WERI-Rb-1 (cell line): ENCODE results near the gene MAN2A2.
"Not testable (repeated sequence)": the region's sequence is repeated elsewhere in the genome, so short reads cannot be mapped to it uniquely, and the experiment has no call there.

Experiments used
- DNase-seq: peaks from one replicate; pipeline ENCODE4 v3.0.0-alpha.2; 2020
- H3K27ac ChIP-seq: fragments of 250-450 bp; sonication (Bioruptor Pico); 2 replicates; pipeline ENCODE4 v1.5.1; 2020; ENCODE audit warnings: mild to moderate bottlenecking, moderate library complexity
- H3K27me3 ChIP-seq: fragments of 250-450 bp; sonication (Bioruptor Pico); 2 replicates; pipeline ENCODE4 v1.5.1; 2021; ENCODE audit warnings: mild to moderate bottlenecking, low read depth, moderate library complexity; ENCODE audit not compliant: insufficient read depth, severe bottlenecking
- H3K36me3 ChIP-seq: fragments of 250-450 bp; sonication (Bioruptor Pico); 2 replicates; pipeline ENCODE4 v1.5.1; 2020; ENCODE audit warnings: mild to moderate bottlenecking, moderate library complexity
- H3K4me3 ChIP-seq: 2 replicates; pipeline ENCODE4 v1.5.1; 2011; ENCODE audit warnings: low read depth, mild to moderate bottlenecking, control low read depth, low read length
- H3K9me3 ChIP-seq: fragments of 250-450 bp; sonication (Bioruptor Pico); 2 replicates; pipeline ENCODE4 v1.5.1; 2021; ENCODE audit warnings: mild to moderate bottlenecking, moderate library complexity; ENCODE audit not compliant: severe bottlenecking
- TF ChIP-seq, protein P1 (sequence below): IDR thresholded peaks from 2 replicates; pipeline ENCODE4 v1.5.1; 2011; ENCODE audit warnings: low read depth, mild to moderate bottlenecking, control low read depth, inconsistent platforms, low read length

MAN2A2 gene

DNA sequence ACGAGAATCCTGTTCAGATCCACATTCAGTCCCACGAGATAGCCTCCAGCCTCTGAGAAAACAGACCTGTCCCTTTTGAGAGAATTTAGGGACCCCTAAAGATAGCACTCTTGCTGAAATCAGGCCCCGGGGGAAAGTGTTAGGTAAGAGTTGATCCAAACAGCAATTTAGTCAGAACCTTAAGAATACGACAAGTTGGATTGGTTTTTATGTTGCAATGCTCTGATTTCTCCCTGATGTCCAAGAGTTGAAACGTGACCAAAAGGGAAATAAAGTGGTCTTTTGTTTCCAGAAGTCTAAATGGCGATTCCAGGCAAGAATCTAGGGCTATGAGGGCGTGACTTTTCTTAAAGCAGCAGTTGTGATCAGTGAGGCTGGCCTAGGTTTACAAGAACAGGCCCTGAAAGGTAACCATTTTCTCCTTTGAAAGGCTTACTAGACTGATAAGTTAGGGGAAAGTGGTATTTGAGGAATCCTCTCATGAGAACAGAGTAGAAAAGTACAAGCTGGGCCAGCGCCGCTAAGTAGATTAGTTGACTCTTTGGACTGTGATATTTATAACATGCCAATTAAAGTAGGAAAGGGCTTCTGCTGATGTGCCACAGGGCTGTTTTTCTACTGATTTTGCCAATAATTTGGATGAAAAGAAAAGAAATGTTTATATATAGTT is 4.9 kb downstream of the MAN2A2 start:
- TF ChIP-seq, protein P1, sequence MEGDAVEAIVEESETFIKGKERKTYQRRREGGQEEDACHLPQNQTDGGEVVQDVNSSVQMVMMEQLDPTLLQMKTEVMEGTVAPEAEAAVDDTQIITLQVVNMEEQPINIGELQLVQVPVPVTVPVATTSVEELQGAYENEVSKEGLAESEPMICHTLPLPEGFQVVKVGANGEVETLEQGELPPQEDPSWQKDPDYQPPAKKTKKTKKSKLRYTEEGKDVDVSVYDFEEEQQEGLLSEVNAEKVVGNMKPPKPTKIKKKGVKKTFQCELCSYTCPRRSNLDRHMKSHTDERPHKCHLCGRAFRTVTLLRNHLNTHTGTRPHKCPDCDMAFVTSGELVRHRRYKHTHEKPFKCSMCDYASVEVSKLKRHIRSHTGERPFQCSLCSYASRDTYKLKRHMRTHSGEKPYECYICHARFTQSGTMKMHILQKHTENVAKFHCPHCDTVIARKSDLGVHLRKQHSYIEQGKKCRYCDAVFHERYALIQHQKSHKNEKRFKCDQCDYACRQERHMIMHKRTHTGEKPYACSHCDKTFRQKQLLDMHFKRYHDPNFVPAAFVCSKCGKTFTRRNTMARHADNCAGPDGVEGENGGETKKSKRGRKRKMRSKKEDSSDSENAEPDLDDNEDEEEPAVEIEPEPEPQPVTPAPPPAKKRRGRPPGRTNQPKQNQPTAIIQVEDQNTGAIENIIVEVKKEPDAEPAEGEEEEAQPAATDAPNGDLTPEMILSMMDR: no peak
- DNase-seq: no peak
- Histone ChIP-seq H3K27ac (no peak overlapping the region), H3K4me3 (no peak overlapping the region), H3K27me3 (peaks cover 41% of the 10 kb centered on the region), H3K36me3 (no peaks in the 10 kb centered on the region), H3K9me3 (no peaks in the 10 kb centered on the region)

DNA sequence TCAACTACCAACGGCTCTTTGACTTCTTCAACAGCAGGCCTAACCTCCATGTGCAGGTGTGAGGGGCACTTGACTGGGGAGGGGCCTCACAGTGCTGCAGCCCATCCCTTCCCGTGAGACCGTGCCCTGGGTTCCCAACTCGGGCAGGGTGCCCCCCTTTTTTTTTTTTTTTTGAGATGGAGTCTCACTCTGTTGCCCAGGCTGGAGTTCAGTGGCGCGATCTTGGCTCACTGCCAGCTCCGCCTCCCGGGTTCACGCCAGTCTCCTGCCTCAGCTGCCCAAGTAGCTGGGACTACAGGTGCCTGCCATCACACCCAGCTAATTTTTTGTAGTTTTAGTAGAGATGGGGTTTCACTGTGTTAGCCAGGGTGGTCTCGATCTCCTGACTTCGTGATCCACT is 6.3 kb downstream of the MAN2A2 start:
- not testable (repeated sequence) for DNase-seq, H3K4me3 ChIP-seq, H3K9me3 ChIP-seq, H3K36me3 ChIP-seq, H3K27ac ChIP-seq
- H3K27me3 ChIP-seq: peaks cover 29% of the 10 kb centered on the region

DNA sequence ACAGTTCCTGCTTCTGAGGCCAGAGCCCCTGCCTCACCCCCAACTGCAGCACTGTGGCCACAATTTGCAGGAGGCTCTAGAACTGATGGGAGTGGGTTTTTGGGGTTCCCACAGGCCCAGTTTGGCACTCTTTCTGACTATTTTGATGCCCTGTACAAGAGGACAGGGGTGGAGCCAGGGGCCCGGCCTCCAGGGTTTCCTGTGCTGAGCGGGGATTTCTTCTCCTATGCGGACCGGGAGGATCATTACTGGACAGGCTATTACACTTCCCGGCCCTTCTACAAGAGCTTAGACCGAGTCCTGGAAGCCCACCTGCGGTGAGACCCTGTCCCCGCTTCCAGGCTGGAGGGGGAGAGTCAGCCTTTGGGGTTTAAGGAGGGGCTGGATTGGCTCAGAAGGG is 6.9 kb downstream of the MAN2A2 start:
- TF ChIP-seq, protein P1: no peak
- H3K27ac ChIP-seq: no peak overlapping the region
- H3K36me3 ChIP-seq: no peaks in the 10 kb centered on the region
- peaks cover 25% of the 10 kb centered on the region for H3K27me3 ChIP-seq
- no peak overlapping the region for H3K4me3 ChIP-seq
- no peaks in the 10 kb centered on the region for H3K9me3 ChIP-seq
- no peak for DNase-seq

DNA sequence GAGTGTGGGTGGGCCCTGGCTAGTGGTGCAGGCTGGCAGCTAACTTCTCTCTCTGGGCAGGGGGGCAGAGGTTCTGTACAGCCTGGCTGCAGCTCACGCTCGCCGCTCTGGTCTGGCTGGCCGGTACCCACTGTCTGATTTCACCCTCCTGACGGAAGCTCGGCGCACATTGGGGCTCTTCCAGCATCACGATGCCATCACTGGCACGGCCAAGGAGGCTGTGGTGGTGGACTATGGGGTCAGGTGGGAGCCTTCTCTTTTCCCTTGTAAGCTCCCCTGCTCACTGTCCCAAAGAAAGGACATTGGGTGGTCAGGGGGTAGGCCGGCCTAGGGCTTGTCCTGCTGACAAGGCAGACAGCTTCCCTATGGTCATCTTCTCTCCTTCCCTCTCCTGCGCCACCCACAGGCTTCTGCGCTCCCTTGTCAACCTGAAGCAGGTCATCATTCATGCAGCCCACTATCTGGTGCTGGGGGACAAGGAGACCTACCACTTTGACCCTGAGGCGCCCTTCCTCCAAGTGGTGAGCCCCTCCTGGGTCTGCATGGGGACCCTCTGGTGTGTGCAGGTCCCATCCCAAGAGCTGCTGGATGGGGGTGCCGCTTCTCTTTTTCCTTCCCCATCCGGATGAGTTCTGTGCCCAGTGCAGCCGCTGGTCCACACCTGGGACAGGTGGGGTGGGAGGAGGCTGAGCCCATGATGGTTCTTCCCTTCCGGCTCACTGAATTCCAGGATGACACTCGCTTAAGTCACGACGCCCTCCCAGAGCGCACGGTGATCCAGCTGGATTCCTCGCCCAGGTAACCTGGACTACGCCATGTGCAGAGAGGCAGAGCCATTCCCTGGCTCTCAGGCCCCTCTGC is 7.6 kb downstream of the MAN2A2 start:
- no peaks in the 10 kb centered on the region for H3K36me3 ChIP-seq
- DNase-seq: no peak

DNA sequence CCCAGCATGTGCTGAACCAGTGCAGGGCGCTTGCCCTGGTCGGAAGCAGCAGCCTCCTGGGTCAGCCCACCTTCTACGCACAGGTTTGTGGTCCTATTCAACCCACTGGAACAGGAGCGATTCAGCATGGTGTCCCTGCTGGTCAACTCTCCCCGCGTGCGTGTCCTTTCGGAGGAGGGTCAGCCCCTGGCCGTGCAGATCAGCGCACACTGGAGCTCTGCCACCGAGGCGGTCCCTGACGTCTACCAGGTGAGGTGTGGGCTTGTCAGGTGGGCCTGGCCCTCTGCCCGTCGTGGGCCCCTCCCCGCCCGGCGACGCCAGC is 8.2 kb downstream of the MAN2A2 start:
- Histone ChIP-seq H3K27ac (no peak overlapping the region), H3K4me3 (no peak overlapping the region), H3K36me3 (no peaks in the 10 kb centered on the region), H3K27me3 (peaks cover 16% of the 10 kb centered on the region), H3K9me3 (no peaks in the 10 kb centered on the region)
- DNase-seq: no peak
- TF ChIP-seq, protein P1: no peak

More for the DNA sequence above, 7.6 kb downstream of the MAN2A2 start:
- no peak overlapping the region for H3K4me3 ChIP-seq
- TF ChIP-seq, protein P1: no peak
- peaks cover 21% of the 10 kb centered on the region for H3K27me3 ChIP-seq
- no peak overlapping the region for H3K27ac ChIP-seq
- H3K9me3 ChIP-seq: no peaks in the 10 kb centered on the region

DNA sequence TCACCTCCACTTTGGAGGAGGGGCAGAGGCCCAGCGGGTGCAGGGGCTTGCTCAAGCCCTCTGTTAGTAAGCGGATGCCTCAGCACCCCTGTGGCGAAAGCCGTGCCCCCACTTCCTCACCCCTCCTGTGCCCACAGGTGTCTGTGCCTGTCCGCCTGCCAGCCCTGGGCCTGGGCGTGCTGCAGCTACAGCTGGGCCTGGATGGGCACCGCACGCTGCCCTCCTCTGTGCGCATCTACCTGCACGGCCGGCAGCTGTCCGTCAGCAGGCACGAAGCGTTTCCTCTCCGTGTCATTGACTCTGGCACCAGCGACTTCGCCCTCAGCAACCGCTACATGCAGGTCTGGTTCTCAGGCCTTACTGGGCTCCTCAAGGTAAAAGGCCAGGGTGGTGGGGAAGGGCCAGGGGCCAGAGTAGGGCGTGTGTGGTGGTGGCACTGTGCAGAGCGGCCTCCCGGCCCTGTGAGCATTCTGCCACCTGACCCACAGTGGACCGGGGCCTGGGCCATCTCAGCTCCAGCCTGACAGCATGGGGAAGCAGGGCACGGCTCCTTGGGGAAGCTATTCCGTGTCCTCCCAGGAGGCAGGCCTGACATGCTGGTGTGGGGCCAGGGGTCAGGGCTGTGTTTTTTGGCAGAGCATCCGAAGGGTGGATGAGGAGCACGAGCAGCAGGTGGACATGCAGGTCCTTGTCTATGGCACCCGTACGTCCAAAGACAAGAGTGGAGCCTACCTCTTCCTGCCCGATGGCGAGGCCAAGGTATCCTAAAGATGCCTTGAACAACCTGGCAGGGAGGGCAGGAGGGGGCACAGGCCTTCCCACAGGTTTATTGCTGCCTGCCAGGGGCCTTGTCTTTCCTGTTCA is 9.0 kb downstream of the MAN2A2 start:
- Histone ChIP-seq H3K36me3 (no peaks in the 10 kb centered on the region), H3K27ac (no peak overlapping the region), H3K4me3 (no peak overlapping the region), H3K27me3 (peaks cover 11% of the 10 kb centered on the region), H3K9me3 (no peaks in the 10 kb centered on the region)
- TF ChIP-seq, protein P1: no peak
- no peak for DNase-seq
